Right hindlimb (tissue), 1 donor: Measurements from ENCODE around the gene RERE.
"Not testable (repeated sequence)": the region's sequence is repeated elsewhere in the genome, so short reads cannot be mapped to it uniquely, and the experiment has no call there.

Experiments used
- DNase-seq: peaks from one replicate; pipeline ENCODE4 v3.0.0-alpha.2; 2018

The RERE gene

DNA sequence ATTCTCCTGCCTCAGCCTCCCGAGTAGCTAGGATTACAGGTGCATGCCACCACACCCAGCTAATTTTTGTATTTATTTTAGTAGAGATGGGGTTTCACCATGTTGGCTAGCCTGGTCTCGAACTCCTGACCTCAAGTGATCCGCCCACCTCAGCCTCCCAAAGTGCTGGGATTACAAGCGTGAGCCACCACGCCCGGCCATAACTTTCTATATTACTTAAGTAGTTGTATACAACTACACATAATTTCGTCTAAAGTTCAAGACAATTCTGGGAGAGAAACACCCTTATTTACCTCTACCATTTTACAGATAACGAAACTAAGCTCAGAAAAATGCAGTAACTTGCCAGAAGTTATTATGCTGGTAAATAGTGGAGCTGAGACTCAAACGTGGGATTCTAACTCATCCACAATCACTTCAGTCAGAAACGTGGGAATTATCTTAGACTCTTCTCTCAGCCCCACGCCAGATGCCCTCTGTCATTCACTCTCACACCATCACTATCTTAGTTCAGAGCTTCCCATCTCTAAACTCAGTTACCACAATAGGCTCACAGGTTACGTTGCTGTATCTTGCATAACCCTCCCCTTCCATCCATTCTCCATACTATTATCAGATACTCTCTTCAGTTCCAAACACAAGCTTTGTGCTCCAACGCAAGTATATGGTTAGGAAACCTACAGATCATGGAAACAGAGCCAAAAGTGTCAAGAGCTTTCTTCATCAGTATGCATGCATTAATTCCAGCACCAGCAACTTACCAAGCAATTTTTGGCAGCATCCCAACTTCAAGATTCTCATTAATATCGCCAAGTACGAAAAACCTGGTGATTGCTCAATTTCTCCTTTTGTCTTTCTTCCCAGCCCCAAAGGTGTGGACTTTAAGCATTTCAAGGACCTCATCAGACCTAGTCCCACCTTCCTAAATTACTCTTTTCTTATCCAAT, 69.3 kb downstream of the RERE start:
- DNase-seq, result no peak

DNA sequence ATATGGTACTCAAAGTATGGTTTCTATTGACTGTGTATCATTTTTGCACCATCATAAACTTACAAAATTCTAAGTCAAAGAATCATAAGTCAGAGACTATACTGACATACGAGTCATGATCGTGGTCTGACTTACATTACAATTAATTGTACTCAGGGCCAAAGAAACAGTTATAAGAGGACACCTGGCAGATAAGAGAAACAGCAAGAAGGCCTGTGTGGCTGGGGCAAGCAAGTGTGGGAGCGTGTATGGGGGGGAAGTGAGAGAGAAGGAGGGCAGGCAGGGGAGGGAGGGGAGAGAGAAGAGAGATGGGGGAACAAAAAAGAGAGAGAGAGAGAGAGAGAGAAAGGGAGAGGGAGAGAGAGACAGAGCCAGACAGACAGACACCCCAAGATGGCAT, 70.9 kb downstream of the RERE start:
- DNase-seq, result no peak

DNA sequence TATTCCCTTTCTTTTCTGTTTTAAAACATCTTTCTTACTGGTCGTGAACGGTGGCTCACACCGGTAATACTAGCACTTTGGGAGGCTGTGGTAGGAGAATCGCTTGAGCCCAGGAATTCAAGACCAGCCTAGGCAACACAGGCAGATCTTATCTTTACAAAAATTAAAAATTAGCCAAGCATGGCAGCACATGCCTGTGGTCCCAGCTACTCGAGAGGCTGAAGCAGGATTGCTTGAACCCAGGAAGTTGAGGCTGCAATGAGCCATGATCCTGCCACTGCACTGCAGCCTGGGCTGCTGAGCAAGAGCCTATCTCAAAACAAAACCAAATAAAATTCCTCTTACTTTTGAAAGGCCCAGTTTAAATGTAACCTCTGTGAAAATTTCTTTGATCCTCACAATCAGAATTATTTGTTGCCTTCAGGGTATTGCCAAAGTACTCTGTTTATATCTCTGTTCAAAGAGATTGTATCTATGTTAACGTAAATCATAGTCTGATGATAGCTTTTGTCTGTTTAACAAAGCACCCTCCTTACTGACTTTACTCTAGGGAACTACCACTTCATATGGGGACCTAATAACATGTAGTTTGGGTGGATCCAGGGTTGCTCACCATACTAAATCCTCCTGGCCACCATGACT, 71.6 kb downstream of the RERE start:
- no peak for DNase-seq

DNA sequence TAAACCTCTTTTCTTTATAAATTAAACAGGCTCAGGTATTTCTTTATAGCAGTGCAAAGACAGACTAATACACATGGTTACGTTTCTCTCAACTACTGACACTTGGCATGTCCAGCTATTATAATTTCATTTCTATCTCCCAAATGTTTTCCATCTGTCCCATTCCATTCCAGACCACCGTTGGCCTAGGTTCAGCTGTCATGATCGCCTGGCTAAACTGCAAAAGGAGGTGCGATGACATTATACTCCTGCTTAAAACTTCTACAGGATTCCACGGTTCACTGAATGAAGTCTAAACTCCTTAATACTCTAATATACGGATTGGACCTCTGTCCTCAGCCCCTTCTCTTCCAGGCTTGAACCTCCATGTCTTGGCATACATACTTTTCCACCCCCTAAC, 72.1 kb downstream of the RERE start:
- no peak for DNase-seq

DNA sequence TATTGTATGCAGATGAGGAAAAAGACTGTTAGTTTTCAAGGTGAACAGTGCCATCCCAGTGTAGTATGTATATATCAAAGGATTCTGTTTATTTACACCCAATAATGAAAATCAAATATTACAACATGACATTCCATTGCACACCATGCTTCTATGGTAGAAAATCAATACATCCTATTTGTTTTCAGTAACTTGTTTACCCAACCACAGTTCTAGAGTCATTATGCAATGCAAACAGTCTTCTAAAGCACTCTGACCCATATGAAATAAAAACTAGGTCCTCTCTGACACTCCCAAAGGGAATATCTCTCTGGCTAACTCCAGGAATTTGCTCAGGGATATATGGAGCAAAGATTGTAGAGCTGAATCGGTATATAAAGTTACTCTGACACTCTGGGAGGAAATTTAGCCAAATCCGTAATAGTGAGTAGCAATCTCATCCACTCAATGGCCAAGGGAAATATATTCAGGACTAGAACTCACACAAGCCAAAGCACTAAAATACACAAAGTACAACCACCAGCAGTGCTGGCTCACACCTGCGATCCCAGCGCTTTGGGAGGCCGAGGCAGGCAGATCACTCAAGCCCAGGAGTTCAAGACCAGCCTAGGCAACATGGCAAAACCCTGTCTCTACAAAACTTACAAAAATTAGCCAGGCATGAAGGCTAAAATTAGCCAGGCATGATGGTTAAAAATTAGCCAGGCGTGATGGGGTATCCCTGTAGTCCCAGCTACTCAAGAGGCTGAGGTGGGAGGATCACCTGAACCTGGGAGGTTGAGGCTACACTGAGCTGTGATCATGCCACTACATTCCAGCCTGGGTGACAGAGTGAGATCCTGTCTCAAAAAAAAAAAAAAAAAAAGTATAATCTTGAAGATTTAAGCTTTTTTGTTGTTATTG, 75.2 kb downstream of the RERE start:
- no peak for DNase-seq

DNA sequence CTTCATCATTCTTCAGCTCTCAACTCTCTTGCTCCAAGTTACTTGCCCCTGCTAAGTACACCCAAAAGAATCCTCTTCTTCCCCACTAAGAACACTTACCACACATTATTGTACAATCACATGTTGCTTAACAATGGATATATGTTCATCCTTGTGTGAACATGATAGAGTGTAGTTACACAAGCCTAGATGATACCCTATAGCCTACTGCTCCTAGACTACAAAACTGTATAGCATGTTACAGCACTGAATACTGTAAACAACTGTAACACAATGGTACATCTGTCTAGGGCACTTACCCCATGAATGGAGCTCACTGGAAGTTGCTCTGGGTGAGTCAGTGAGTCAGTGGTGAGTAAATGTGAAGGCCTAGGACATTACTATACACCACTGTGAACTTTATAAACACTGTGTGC, 77.4 kb downstream of the RERE start:
- DNase-seq, result no peak

DNA sequence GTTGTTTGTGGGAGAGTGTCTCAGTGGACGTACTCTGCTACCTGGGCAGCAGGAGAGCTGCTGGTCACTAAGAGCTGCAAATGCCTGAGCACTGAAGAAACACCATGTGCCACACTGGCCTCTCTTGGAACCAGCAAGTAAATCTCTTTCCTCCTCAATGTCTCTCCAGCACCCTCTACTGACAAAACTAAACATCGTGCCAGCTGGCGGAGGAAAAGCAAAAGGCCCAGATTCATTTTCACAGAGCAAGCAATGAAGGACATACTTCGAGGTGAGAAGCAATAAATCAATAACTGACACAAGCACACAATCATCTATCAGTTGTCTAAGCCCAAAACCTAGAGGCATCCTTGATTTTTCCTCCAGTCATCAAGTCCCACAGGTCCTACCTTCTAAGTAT, 78.1 kb downstream of the RERE start:
- DNase-seq, result no peak

DNA sequence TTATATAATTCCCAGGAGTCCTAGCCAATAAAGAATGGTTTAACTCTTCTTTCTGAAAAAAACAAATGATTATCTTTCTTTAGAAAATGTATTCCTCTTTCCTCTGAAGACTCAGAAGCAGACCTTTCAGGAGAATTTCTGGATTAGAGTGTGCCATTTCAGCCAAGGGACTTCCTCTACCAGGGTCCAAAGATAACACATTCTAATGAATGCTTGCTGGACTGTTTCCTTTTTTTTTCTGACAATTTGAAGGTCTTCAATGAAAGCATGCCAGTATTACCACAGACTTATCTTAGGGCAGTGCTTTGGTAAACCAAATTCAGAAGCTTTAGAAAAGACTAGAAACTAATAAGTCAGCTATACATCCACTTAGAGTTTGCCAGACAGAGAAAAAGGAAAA, 80.5 kb downstream of the RERE start:
- DNase-seq, result no peak

DNA sequence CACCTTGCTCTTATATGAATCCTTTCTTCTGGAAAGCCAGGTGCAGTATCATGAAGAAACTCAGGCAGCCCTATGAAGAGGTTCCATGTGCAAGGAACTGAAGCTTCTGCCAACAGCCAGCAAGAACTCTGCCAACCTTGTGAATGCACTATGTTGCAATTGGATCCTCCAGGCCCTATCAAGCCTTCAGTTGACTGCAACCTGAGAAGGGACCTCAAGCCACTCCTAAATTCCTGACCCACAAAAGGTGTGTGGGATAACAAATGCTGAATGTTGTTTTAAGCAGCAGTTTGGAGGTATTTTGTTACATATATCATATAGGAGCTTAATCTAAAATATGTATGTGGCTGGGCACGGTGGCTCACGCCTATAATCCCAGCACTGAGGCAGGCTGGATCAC, 84.0 kb downstream of the RERE start:
- no peak for DNase-seq

DNA sequence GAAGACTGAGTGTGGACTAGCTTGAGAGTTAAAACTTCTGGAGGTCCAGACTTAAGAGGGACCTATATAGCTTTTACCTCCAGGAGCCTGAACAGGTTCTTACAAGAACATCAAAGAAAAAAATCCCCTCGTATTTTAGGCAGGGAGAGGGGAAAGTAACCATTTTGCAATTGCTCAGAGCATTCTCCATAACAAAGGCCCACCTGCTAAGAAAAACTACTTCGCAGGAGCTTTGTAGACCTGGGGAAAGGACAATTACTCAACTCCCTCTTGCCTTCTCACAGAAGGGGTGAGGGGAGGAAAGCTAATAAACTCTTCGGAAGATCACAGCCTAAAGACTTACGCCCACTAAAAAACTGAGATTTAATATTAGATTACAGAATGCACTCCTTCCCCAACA, 86.3 kb downstream of the RERE start:
- DNase-seq, result no peak

DNA sequence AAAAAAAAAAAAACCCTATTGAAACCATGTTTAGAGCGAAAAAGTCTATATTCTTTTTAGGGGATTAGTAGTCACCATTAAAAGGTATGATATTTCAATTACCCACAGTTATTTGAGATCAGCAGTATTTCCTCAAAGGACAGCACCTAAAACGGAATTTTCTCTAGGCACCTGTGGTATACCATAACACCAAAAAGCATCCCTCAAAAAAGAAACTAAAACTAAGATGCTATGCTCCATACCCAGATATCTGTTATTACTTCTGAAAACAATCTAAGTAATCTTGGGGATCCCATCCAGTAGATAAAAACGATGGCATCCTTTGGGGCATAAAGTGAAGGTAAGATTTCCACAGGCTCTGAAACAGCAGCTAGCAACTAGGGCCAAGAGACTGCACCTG, 89.0 kb downstream of the RERE start:
- no peak for DNase-seq

DNA sequence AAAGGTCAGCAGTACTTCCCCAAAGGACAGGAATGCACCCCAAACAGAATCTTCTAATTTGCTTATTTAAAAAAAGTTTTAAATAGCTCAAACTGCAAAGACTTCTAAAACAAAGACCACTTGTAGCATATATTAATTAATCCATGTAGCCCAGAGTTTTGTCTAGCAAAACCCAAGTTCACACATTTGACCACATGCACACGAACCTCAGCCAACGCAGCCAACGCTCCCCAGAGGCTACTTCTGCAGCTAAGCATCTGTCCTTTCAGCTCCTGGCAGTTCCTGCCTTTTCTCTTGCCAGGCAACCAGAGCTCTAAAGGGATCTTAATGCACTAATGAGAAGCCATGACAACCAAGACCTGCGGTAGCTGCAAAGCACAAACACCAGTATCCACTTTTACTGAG, 89.6 kb downstream of the RERE start:
- peak; percentile 77 for DNase-seq

DNA sequence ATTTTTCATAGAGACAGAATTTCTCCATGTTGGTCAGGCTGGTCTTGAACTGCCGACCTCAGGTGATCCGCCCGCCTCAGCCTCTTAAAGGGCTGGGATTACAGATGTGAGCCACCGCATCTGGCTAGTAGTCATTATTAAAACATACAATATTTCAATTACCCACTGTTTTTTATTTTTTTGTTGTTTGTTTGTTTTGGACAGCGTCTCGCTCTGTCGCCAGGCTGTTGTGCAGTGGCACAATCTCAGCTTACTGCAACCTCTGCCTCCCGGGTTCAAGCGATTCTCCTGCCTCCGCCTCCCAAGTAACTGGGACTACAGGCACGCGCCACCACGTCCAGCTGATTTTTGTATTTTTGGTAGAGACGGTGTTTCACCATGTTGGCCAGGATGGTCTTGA, 90.1 kb downstream of the RERE start:
- not testable (repeated sequence) for DNase-seq

DNA sequence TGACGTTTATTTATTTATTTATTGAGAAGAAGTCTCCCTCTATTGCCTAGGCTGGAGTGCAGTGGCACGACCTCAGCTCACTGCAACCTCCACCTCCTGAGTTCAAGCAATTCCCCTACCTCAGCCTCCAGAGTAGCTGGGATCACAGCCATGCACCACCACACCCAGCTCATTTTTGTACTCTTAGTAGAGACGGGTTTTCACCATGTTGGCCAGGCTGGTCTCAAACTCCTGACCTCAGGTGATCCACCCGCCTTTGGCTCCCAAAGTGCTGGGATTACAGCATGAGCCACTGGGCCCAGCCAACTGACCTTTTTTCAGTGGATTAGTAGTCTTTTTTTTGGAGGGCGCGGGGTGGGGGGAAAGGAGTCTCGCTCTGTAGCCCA, 90.6 kb downstream of the RERE start:
- not testable (repeated sequence) for DNase-seq

DNA sequence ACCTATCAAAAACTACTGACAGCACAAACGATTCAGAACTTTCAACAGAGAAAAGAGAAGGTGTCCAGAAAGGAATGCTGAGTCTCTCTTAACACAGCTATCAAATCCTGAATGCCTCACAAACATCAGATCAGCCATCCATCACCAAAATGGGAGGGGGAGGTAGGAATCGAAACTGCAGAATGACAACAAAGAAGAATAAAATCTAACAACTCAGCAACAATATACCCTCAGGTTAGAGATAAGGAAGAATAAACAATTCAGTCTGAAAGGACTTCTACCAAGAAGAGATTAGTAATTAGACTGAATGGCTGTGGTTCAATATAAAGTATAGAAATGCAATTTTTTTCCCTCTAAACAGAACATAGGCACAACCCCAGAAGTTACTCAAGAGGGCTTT, 94.4 kb downstream of the RERE start:
- no peak for DNase-seq

DNA sequence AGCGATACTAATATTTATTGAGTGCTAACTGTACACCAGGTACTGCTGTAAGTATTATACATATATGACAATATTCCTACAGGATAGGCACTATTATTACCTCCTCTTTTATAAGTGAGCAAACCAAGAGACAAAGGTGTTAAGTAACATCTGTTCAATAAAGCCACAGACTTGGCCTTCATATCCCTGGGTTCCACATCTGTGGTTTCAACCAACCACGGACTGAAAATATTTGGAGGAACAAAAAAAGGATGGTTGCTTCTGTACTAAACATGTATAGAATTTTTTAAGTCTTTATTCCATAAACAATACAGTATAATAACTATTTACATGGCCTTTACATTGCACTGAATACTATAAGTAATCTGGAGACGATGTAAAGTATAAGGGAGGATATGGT, 95.1 kb downstream of the RERE start:
- DNase-seq, result no peak

DNA sequence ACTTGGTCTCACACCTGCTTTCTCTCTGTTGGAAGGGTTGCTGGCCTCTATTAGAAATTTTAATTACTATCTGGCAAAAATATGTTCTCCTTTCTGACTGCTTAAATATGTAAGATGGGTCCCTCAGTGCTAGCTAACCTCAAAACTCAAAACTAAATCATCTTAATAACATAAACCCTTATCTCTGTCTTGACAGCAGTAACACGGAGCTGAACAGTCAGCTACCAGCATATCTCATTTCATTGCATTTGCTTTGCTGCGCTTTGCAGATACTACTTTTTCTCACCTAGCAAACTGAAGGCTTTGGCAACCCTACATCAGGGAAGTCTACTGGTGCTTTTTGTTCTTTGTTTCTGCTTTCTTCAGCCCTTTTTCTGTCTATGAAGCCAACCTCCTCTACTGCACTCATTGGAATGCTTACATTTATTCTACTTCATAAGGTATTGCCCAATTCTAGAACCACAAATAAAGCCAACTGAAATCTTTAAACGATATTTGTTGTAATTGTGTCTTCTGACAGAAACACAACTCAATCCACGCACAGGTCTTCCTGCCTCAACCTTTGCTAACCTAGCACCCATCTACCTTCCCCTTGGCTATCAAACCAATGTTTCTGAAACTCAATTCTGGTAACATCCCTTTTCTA, 95.6 kb downstream of the RERE start:
- no peak for DNase-seq

DNA sequence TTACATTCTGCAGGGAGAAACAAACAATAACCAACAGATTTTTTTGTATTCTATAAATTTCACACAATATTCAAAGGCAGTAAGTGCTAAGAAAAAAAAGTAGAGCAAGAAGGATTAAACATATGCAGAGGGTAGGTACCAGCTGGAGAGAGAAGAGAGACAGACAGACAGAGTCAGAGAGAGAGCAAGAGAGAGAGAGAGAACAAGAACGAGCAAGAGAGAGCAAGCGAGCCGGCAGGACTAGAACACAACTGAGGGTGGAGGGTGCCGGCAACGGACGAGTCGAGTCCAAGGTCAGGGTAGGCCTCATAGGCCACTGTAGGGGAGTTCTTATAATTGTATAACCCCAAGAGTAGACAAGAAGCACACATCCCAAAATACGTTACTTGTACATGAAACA, 97.1 kb downstream of the RERE start:
- no peak for DNase-seq

DNA sequence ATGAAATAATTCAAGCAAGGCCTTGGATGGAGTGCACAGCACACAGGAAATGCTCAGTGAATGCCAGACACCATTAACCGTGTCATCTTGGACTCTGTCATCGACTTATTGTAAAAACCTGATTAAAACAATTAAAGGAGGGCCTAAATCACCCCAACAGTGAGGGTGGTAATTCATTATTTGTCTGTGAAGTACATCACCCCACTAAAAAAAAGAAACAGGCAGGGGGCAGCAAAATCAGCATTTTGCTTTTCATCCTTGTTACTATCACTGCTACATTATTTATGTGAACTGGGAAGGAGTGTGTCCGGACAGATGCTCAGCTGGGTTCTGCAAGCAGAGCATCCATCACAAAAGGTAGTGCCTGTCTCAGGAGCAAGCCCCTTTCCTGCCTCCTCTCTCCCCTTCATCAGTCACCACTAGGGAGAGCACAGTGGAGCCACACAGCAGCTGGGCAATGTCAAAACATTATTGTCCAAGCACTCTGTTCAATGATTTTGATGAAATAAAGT, 98.5 kb downstream of the RERE start:
- DNase-seq, result no peak

DNA sequence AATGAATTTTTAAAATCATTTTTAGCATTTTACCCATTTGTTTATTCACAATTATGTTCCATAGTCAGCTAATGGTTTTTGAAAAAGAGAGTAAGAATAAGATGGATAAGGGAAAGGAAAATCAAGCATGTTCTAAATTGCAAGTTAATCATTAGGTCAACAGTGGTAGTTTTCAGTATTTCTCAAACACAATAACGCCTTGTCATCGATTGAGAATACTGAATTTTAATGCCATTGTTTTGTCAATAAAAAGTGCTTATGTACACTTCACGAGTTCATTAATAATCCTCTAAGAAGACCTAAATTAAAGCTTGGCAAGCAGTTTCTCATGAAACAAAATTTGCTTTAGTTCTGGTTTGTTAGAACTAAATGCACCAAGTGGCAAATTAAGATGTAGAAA, 100.3 kb downstream of the RERE start:
- no peak for DNase-seq

DNA sequence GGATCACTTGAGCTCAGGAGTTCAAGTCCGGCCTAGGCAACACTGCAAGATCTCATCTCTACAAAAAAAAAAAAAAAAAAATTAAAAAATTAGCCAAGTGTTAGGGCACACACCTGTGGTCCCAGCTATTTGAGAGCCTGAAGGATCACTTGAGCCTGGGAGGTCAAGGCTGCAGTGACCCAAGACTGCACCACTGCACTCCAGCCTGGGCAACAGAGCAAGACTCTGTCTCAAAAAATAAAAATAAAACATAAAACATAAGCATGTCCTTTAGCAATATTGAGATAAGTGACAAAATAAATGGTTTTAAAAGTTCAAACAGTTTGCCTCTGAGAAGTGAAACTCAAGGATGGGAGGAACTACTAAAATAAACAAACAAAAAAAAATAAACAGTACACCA, 101.2 kb downstream of the RERE start:
- DNase-seq, result no peak

DNA sequence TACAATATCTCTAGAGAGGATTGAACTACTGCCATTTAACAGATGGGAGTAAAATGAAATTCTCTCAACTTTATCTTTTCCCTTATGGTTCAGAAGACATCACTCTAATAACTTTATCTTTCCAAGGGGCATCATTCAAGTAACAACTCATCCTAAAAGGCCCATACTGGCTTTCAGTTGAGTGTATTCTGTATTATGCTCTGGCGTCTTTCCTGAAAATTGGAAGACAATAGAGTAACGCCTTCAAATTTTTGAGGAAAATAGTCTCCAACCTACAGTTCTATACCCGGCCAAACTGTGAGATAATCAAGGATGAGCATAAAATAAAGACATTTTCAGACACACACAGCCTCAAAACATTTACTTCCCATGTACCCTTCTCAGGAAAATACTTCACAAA, 103.3 kb downstream of the RERE start:
- DNase-seq, result no peak
